ENCODE results near the gene POTEF.
"Not testable (repeated sequence)": the region's sequence is repeated elsewhere in the genome, so short reads cannot be mapped to it uniquely, and the experiment has no call there.

The POTEF gene

DNA sequence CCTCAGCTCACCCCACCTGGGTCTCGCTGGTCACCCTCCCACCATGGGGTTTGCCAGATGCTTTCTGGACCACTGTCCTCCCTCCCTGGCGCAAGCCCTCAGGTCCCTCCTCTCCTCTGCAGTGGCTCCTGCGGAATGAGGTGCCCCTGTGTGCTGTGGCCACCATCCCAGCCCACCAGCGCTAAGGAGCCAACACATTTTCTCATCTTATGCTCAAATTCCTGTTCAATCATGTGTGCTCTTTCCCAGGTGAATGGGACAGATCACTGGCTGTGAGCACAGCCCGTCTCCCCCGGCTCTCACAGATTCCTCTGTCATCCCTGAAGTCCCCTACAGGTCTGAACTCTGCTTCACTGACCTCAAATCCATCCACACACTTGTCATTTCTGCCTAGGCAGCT lies 31.1 kb upstream of the POTEF start:
- TF ChIP-seq, protein P1, sequence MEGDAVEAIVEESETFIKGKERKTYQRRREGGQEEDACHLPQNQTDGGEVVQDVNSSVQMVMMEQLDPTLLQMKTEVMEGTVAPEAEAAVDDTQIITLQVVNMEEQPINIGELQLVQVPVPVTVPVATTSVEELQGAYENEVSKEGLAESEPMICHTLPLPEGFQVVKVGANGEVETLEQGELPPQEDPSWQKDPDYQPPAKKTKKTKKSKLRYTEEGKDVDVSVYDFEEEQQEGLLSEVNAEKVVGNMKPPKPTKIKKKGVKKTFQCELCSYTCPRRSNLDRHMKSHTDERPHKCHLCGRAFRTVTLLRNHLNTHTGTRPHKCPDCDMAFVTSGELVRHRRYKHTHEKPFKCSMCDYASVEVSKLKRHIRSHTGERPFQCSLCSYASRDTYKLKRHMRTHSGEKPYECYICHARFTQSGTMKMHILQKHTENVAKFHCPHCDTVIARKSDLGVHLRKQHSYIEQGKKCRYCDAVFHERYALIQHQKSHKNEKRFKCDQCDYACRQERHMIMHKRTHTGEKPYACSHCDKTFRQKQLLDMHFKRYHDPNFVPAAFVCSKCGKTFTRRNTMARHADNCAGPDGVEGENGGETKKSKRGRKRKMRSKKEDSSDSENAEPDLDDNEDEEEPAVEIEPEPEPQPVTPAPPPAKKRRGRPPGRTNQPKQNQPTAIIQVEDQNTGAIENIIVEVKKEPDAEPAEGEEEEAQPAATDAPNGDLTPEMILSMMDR (IDR thresholded peaks at IDR 0.05; ENCODE audit: borderline replicate concordance, control extremely low read depth, extremely low read depth, insufficient read depth, missing control alignments) = no peak
- no peak for DNase-seq (ENCODE audit: low spot score)
- in situ Hi-C loops (cut with MboI; ENCODE audit: low sequenced_read_pairs, unreplicated experiment) = no loop called here

DNA sequence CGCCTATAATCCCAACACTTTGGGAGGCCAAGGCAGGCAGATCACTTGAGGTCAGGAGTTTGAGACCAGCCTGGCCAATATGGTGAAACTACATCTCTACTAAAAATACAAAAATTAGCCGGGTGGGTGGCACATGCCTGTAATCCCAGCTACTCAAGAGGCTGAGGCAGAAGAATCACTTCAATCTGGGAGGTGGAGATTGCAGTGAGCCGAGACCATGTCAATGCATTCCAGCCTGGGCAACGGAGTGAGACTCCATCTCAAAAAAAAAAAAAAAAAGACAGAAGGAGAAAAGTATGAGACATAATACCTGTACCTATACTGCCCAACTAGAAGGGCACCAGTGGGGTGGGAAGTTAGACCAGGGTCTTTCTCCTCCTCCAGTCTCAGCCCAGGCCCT lies 30.4 kb upstream of the POTEF start:
- in situ Hi-C loops (cut with MboI; ENCODE audit: low sequenced_read_pairs, unreplicated experiment); DNase-seq (ENCODE audit: low spot score): not testable (repeated sequence)

DNA sequence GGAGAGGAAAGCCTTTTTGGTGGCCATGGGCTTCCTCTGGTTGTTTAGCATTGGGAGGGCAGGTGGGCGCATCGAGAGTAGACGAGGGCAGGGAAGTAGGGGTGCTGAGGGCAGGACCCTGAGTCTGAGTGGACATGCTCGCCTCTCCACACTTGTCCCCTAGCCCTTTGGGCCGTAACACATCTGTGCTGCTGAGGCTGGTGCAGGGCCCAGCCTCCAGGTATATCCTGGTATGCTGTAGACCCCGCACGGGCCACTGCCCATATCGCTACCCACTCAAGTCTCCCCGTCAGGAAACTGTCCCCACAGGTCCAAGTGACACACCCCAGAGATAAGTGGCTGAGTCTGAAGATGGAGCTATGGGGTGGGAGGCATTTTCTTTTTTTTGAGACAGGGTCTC lies 29.6 kb upstream of the POTEF start:
- DNase-seq (ENCODE audit: low spot score) = no peak
- TF ChIP-seq, protein P1 (IDR thresholded peaks at IDR 0.05; ENCODE audit: borderline replicate concordance, control extremely low read depth, extremely low read depth, insufficient read depth, missing control alignments) = no peak
- in situ Hi-C loops (cut with MboI; ENCODE audit: low sequenced_read_pairs, unreplicated experiment) = no loop called here

DNA sequence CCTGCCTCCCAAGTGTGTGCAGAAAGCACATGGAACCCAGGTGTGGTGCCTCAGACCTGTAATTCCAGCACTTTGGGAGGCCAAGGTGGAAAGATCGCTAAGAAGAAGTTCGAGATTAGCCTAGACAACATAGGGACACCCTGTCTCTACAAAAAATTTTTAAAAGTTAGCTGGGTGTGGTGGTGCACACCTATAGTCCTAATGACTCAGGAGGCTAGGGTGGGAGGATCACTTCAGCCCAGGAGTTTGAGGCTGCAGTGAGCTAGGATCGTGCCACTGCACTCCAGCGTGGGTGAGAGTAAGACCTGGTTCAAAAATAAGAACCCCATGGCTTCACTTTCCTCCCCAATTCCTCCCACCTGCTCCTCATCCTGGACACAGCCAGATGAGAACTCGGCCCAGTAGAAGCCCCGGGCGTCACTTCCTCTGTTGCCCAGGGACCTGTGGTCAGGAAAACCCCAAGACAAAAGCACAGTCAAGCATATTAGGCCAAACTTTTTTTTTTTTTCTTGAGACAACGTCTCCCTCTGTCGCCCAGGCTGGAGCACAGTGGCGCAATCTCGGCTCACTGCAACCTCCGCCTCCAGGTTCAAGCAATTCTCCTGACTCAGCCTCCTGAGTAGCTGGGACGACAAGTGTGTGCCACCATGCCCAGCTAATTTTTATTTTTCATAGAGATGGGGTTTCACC lies 28.9 kb upstream of the POTEF start:
- peak; percentile 70 for DNase-seq (ENCODE audit: low spot score)
- in situ Hi-C loops (cut with MboI; ENCODE audit: low sequenced_read_pairs, unreplicated experiment) = not testable (repeated sequence)
- TF ChIP-seq, protein P1 (IDR thresholded peaks at IDR 0.05; ENCODE audit: borderline replicate concordance, control extremely low read depth, extremely low read depth, insufficient read depth, missing control alignments) = peak; percentile 47

DNA sequence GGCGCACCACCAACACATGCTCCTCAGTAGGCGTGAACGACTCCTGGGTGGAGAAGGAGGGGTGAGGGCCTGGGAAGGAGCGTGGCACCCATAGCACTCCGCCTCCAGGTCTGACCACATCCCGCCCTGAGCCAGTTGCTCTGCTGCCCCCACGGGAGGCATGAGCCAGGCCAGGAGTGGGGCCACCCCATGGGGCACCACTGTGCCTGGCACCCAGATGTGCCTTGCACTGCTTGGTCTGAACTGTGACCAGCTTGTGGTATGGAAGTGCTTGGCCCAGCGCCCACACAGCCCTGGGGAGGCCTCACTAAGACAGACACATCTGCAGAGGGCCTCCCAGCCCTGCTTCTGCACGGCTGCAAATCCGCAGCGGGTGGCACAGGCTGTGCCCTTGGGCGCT lies 28.3 kb upstream of the POTEF start:
- DNase-seq (ENCODE audit: low spot score); in situ Hi-C loops (cut with MboI; ENCODE audit: low sequenced_read_pairs, unreplicated experiment): not testable (repeated sequence)

DNA sequence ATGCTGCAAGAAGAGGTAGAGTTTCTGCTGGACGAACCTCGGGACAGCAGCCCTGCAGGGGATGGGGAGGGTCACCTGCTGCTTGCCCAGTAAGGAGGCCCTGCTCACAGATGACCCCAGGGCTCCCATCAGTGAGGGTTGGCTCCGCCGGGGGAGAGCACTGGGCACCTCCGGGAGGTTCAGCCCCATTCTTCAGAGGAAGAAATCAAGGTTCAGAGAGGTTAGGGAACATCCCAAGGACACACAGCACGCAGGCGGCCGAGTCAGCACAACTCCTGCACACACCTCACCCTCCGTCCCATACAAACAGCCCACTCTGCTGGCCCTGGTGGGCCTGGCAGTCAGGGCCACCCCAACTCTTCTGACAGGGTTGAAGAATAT lies 27.6 kb upstream of the POTEF start:
- in situ Hi-C loops (cut with MboI; ENCODE audit: low sequenced_read_pairs, unreplicated experiment) = no loop called here
- TF ChIP-seq, protein P1 (IDR thresholded peaks at IDR 0.05; ENCODE audit: borderline replicate concordance, control extremely low read depth, extremely low read depth, insufficient read depth, missing control alignments) = no peak
- DNase-seq (ENCODE audit: low spot score) = no peak

DNA sequence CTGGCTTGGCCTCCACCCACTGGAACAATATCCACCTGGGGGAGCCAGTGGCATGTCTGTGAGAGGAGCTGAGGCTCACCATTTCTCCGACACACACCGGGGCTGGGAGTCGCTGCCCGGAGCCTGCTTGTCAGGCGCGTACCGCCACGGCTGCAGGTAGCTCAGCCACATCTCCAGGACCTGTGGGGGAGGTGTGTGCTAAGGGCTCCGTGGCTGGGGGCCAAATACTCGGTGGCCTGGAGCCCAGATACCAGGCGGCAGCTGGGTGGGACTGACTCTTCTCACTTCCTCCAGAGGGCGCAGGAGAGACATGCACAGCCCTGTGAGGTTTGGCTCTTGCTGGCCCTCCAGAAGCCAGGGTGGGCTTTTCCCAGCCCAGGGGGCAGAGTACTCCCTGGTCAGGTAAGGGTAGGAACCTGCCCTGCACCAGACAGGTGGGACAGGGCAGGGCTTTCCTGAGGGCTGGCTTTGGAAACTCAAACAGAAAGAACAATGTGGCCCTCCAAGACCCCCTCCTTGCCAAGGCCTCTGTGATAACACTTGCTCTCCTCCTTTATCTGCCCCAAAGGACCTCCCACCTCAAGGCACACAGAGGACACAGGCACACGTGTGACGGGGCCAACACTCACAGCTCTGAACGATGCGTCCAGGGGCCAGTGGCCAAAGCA lies 27.1 kb upstream of the POTEF start:
- DNase-seq (ENCODE audit: low spot score) = peak; percentile 49

More for the DNA sequence above, 27.1 kb upstream of the POTEF start:
- TF ChIP-seq, protein P1 (IDR thresholded peaks at IDR 0.05; ENCODE audit: borderline replicate concordance, control extremely low read depth, extremely low read depth, insufficient read depth, missing control alignments) = peak; percentile 43
- in situ Hi-C loops (cut with MboI; ENCODE audit: low sequenced_read_pairs, unreplicated experiment) = not testable (repeated sequence)

Data from GM13976 (cell line).